PC-3 (cell line): Measurements from ENCODE around the gene BICD2. TPM values are rescaled to one million over a fixed set of nuclear protein-coding genes. Genes with fewer than 3 reads are reported as not detected.

Experiments used
- ATAC-seq: fragments of 200-7000 bp; cut with Tn5 transposase; 2 replicates; pipeline ENCODE4 v1.9.1; 2020; ENCODE audit warnings: mild to moderate bottlenecking, moderate library complexity
- BruUV-seq: library from RNA; stranded (reverse); fragments of 400-500 nt; replicated peaks from 2 replicates; lab custom pipeline; 2021; lab: Mats Ljungman, UMichigan
- CTCF ChIA-PET: fragments of 300-600 bp; sonication (Branson Sonifier 250); formaldehyde crosslinking; loops from one replicate; lab custom pipeline; 2022; ENCODE audit warnings: antibody characterized with exemption; lab: Charles Lee
- POLR2A ChIA-PET: fragments of 300-600 bp; sonication (Branson Sonifier 250); formaldehyde crosslinking; loops from one replicate; lab custom pipeline; 2022; ENCODE audit warnings: antibody characterized with exemption; ENCODE audit not compliant: unreplicated experiment; lab: Charles Lee
- DNase-seq: peaks from one replicate; pipeline ENCODE4 v3.0.0-alpha.2; 2015
- H2AFZ ChIP-seq: fragments of 300-600 bp; sonication (generic); 2 replicates; pipeline ENCODE4 v1.6.0; 2016; ENCODE audit warnings: antibody characterized with exemption, low read length
- H3F3A ChIP-seq: fragments of 300-600 bp; sonication (generic); one replicate; pipeline ENCODE4 v1.6.0; 2017; ENCODE audit warnings: antibody characterized with exemption, low read length, control low read depth, mild to moderate bottlenecking; ENCODE audit not compliant: unreplicated experiment
- H3K27ac ChIP-seq: fragments of 300-600 bp; sonication (generic); 2 replicates; pipeline ENCODE4 v1.5.1; 2016; ENCODE audit warnings: mild to moderate bottlenecking, low read length
- H3K27me3 ChIP-seq: fragments of 300-600 bp; sonication (generic); 2 replicates; pipeline ENCODE4 v1.6.1; 2016; ENCODE audit warnings: low read length, mixed read lengths
- H3K36me3 ChIP-seq: fragments of 300-600 bp; sonication (generic); 2 replicates; pipeline ENCODE4 v1.6.1; 2016; ENCODE audit warnings: low read depth, mixed run types, low read length, mixed read lengths
- H3K4me1 ChIP-seq: fragments of 300-600 bp; sonication (generic); 2 replicates; pipeline ENCODE4 v1.5.1; 2016; ENCODE audit warnings: low read length; ENCODE audit not compliant: insufficient read depth
- H3K4me2 ChIP-seq: fragments of 300-600 bp; sonication (generic); 2 replicates; pipeline ENCODE4 v1.6.0; 2016; ENCODE audit warnings: low read length
- H3K4me3 ChIP-seq: fragments of 300-600 bp; sonication (generic); 2 replicates; pipeline ENCODE4 v1.5.1; 2016; ENCODE audit warnings: mild to moderate bottlenecking, low read length, mixed read lengths
- H3K79me2 ChIP-seq: fragments of 300-600 bp; sonication (generic); 2 replicates; pipeline ENCODE4 v1.6.1; 2017; ENCODE audit warnings: low read length, mixed read lengths
- H3K9ac ChIP-seq: fragments of 300-600 bp; sonication (generic); 2 replicates; pipeline ENCODE4 v1.6.0; 2016; ENCODE audit warnings: mild to moderate bottlenecking, low read length
- H3K9me2 ChIP-seq: fragments of 300-600 bp; sonication (generic); replicated peaks from 2 replicates; pipeline ENCODE4 v1.6.1; 2016; ENCODE audit warnings: mixed run types, low read length, mixed read lengths
- H3K9me3 ChIP-seq: fragments of 300-600 bp; sonication (generic); 2 replicates; pipeline ENCODE4 v1.6.1; 2016; ENCODE audit warnings: low read length, mixed read lengths
- H4K20me1 ChIP-seq: fragments of 300-600 bp; sonication (generic); 2 replicates; pipeline ENCODE4 v1.6.1; 2016; ENCODE audit warnings: low read length, mixed read lengths
- CTCF ChIP-seq: fragments of 300-600 bp; sonication (generic); conservative IDR thresholded peaks from 2 replicates; pipeline ENCODE4 v1.5.1; 2017; ENCODE audit warnings: antibody characterized with exemption, low read depth, mild to moderate bottlenecking, low read length
- EZH2 ChIP-seq: fragments of 300-600 bp; sonication (generic); IDR thresholded peaks from one replicate; pipeline ENCODE4 v1.6.1; 2017; ENCODE audit warnings: antibody characterized with exemption, mild to moderate bottlenecking, low read length; ENCODE audit not compliant: unreplicated experiment
- EZH2phosphoT487 ChIP-seq: fragments of 300-600 bp; sonication (generic); IDR thresholded peaks from 2 replicates; pipeline ENCODE4 v1.6.1; 2018; ENCODE audit warnings: mild to moderate bottlenecking, antibody characterized with exemption, low read length, borderline replicate concordance
- intact Hi-C: fragments of 100-400 bp; cut with micrococcal nuclease; formaldehyde crosslinking; loops from 2 replicates; pipeline ENCODE4 v1.9.0; 2023
- total RNA-seq: library from RNA; depleted of rRNA; stranded (reverse); fragments of >200 nt; gene quantifications from 2 replicates; pipeline ENCODE4 v1.2.3, GENCODE V29; 2014

Gene BICD2
- total RNA-seq, 1 experiment from 2014 or later = 26.3 TPM

GRCh38 chr9:92717201-92718085 lies 47.2 kb downstream of the BICD2 start:
- H3K27ac ChIP-seq = no peak overlapping the region
- H3K4me2 ChIP-seq = no peak overlapping the region
- no peaks in the 10 kb centered on the region for H3F3A ChIP-seq
- DNase-seq = no peak
- H3K4me3 ChIP-seq = no peak overlapping the region
- no peak; the same call in 1 of the 2 replicates for ATAC-seq
- H3K9ac ChIP-seq = no peak overlapping the region
- no peaks in the 10 kb centered on the region for H4K20me1 ChIP-seq
- CTCF ChIA-PET = no interaction called here
- H3K4me1 ChIP-seq = no peaks in the 10 kb centered on the region
- no peak for TF ChIP-seq CTCF
- no peak for TF ChIP-seq EZH2phosphoT487
- TF ChIP-seq EZH2 = no peak
- no peak overlapping the region for H2AFZ ChIP-seq
- H3K9me2 ChIP-seq = no peaks in the 10 kb centered on the region
- H3K36me3 ChIP-seq = no peaks in the 10 kb centered on the region; the same call in none of the 2 replicates
- H3K9me3 ChIP-seq = no peaks in the 10 kb centered on the region
- no peaks in the 10 kb centered on the region for H3K27me3 ChIP-seq
- intact Hi-C loops = no loop called here
- POLR2A ChIA-PET = no interaction called here
- BruUV-seq = no TSS peak
- H3K79me2 ChIP-seq = no peaks in the 10 kb centered on the region

- Histone ChIP-seq H4K20me1 (no peaks in the 10 kb centered on the region), H3K4me1 (no peaks in the 10 kb centered on the region), H3K9me2 (no peaks in the 10 kb centered on the region), H3K4me3 (no peak overlapping the region), H2AFZ (no peak overlapping the region), H3K9me3 (no peaks in the 10 kb centered on the region), H3K27me3 (no peaks in the 10 kb centered on the region), H3K27ac (no peak overlapping the region), H3K9ac (no peak overlapping the region), H3F3A (no peaks in the 10 kb centered on the region), H3K4me2 (no peak overlapping the region), H3K36me3 (peaks cover 2% of the 10 kb centered on the region), H3K79me2 (no peaks in the 10 kb centered on the region)
- peak; percentile 69 for ATAC-seq
- intact Hi-C loops = loop anchor here (1.0 kb wide), 1 partner anchor 74 kb away; no protein-coding TSS in a partner anchor
- peak; percentile 62 for DNase-seq
- TF ChIP-seq EZH2 (no peak), EZH2phosphoT487 (no peak), CTCF (peak; percentile 86)
- ChIA-PET CTCF (no interaction called here), POLR2A (no interaction called here)
- no TSS peak for BruUV-seq
Measured at GRCh38 chr9:92716557-92716956, 48.1 kb downstream of the BICD2 start.
